DMS 273 (cell line): Measurements from ENCODE around the gene CLDN1.
A peak's percentile ranks its signal among the peaks of the same experiment; 100 is the strongest.

Experiments used
- DNase-seq: peaks from one replicate; lab custom pipeline; 2025; ENCODE audit not compliant: unreplicated experiment; lab: John Stamatoyannopoulos, UW

The CLDN1 gene

GRCh38 chr3:190321789-190322603 lies at the start of gene CLDN1:
Gene CLDN1 (minus strand): TSS chr3:190322446. CDS start chr3:190322206, 240 bp downstream.
- peak; percentile 91 for DNase-seq

- no peak for DNase-seq
These were observed 48.9 kb upstream of the CLDN1 start for GRCh38 chr3:190371152-190371551.

- DNase-seq, result no peak
These were observed 48.1 kb upstream of the CLDN1 start for GRCh38 chr3:190370369-190370768.

GRCh38 chr3:190369668-190370295 lies 47.5 kb upstream of the CLDN1 start:
- no peak for DNase-seq

GRCh38 chr3:190368881-190369280 lies 46.6 kb upstream of the CLDN1 start:
- no peak for DNase-seq

GRCh38 chr3:190366133-190366532 lies 43.9 kb upstream of the CLDN1 start:
- DNase-seq, result no peak

GRCh38 chr3:190362258-190362657 lies 40.0 kb upstream of the CLDN1 start:
- no peak for DNase-seq

- no peak for DNase-seq
These were observed 39.5 kb upstream of the CLDN1 start for GRCh38 chr3:190361791-190362190.

GRCh38 chr3:190360228-190360627 lies 38.0 kb upstream of the CLDN1 start:
- no peak for DNase-seq

GRCh38 chr3:190359813-190360212 lies 37.6 kb upstream of the CLDN1 start:
- DNase-seq, result no peak

- no peak for DNase-seq
These were observed 35.2 kb upstream of the CLDN1 start for GRCh38 chr3:190357468-190357867.

GRCh38 chr3:190356246-190356645 lies 34.0 kb upstream of the CLDN1 start:
- DNase-seq, result no peak

- DNase-seq, result no peak
These were observed 30.7 kb upstream of the CLDN1 start for GRCh38 chr3:190352861-190353457.

GRCh38 chr3:190346541-190346940 lies 24.3 kb upstream of the CLDN1 start:
- DNase-seq, result no peak

GRCh38 chr3:190345878-190346277 lies 23.6 kb upstream of the CLDN1 start:
- no peak for DNase-seq

GRCh38 chr3:190345027-190345821 lies 23.0 kb upstream of the CLDN1 start:
- no peak for DNase-seq

GRCh38 chr3:190340071-190340470 lies 17.8 kb upstream of the CLDN1 start:
- no peak for DNase-seq

GRCh38 chr3:190339130-190339529 lies 16.9 kb upstream of the CLDN1 start:
- no peak for DNase-seq

- DNase-seq, result no peak
These were observed 16.5 kb upstream of the CLDN1 start for GRCh38 chr3:190338717-190339116.

GRCh38 chr3:190337301-190337700 lies 15.1 kb upstream of the CLDN1 start:
- DNase-seq, result no peak

- no peak for DNase-seq
These were observed 14.4 kb upstream of the CLDN1 start for GRCh38 chr3:190336516-190337189.
